GM23338 (cell line): ENCODE measurements around the gene SPN.

Experiments
- POLR2AphosphoS5 ChIP-seq: IDR thresholded peaks from 2 replicates; pipeline ENCODE4 v1.6.1; 2016; ENCODE audit warnings: antibody characterized with exemption, low read depth
- ZNF114 ChIP-seq: fragments of 250-450 bp; sonication (Bioruptor Pico); IDR thresholded peaks from 2 replicates; pipeline ENCODE4 v1.5.0; 2020; ENCODE audit warnings: mild to moderate bottlenecking, moderate library complexity
- TF ChIP-seq, protein P1 (sequence below), 2 experiments: fragments of 200-600 bp in 1 of 2; sonication (generic) in 1 of 2; conservative IDR thresholded peaks; 2 replicates each; pipeline versions ENCODE4 v1.5.1 to v1.6.1; 2016 to 2017; ENCODE audit warnings: antibody characterized with exemption in 2 of 2, low read depth in 2 of 2, mild to moderate bottlenecking in 2 of 2, moderate library complexity in 1 of 2
- TF ChIP-seq, protein P2 (sequence below): IDR thresholded peaks from one replicate; pipeline ENCODE4 v1.6.1; 2018; ENCODE audit warnings: antibody characterized with exemption; ENCODE audit not compliant: unreplicated experiment
- TF ChIP-seq, protein P3 (sequence below): IDR thresholded peaks from 2 replicates; pipeline ENCODE4 v1.6.1; 2016; ENCODE audit warnings: antibody characterized with exemption

DNA sequence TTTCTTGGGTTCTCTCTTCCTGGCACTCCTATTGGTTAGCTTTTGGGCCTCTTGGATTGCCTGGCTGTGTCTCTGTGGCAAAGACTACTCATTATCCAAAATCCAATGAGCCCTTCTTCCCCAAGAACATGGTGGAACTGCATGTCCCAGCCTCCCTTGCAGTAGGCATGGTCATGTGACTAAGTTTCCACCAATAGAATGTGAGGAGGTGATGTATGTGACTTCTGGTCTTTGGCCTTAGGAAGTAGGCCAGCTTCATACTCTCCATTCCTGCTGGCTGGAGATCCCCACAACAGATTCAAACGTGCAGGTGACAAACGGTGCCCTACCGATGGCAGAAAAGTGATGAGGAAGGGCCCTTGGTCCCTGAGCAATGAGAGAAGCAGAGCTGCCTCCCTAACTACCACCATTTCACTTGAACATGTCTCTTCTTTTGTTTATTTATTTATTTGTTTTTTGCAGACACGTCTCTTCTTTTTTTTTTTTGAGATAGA lies 17.3 kb upstream of the SPN start:
- TF ChIP-seq, protein P1, sequence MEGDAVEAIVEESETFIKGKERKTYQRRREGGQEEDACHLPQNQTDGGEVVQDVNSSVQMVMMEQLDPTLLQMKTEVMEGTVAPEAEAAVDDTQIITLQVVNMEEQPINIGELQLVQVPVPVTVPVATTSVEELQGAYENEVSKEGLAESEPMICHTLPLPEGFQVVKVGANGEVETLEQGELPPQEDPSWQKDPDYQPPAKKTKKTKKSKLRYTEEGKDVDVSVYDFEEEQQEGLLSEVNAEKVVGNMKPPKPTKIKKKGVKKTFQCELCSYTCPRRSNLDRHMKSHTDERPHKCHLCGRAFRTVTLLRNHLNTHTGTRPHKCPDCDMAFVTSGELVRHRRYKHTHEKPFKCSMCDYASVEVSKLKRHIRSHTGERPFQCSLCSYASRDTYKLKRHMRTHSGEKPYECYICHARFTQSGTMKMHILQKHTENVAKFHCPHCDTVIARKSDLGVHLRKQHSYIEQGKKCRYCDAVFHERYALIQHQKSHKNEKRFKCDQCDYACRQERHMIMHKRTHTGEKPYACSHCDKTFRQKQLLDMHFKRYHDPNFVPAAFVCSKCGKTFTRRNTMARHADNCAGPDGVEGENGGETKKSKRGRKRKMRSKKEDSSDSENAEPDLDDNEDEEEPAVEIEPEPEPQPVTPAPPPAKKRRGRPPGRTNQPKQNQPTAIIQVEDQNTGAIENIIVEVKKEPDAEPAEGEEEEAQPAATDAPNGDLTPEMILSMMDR (conservative IDR thresholded peaks at IDR 0.05; ENCODE audit: low read depth in 2 of 2): no peak
- TF ChIP-seq, protein P2, sequence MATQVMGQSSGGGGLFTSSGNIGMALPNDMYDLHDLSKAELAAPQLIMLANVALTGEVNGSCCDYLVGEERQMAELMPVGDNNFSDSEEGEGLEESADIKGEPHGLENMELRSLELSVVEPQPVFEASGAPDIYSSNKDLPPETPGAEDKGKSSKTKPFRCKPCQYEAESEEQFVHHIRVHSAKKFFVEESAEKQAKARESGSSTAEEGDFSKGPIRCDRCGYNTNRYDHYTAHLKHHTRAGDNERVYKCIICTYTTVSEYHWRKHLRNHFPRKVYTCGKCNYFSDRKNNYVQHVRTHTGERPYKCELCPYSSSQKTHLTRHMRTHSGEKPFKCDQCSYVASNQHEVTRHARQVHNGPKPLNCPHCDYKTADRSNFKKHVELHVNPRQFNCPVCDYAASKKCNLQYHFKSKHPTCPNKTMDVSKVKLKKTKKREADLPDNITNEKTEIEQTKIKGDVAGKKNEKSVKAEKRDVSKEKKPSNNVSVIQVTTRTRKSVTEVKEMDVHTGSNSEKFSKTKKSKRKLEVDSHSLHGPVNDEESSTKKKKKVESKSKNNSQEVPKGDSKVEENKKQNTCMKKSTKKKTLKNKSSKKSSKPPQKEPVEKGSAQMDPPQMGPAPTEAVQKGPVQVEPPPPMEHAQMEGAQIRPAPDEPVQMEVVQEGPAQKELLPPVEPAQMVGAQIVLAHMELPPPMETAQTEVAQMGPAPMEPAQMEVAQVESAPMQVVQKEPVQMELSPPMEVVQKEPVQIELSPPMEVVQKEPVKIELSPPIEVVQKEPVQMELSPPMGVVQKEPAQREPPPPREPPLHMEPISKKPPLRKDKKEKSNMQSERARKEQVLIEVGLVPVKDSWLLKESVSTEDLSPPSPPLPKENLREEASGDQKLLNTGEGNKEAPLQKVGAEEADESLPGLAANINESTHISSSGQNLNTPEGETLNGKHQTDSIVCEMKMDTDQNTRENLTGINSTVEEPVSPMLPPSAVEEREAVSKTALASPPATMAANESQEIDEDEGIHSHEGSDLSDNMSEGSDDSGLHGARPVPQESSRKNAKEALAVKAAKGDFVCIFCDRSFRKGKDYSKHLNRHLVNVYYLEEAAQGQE: no peak
- TF ChIP-seq ZNF114: no peak
- no peak for TF ChIP-seq POLR2AphosphoS5
- TF ChIP-seq, protein P3, sequence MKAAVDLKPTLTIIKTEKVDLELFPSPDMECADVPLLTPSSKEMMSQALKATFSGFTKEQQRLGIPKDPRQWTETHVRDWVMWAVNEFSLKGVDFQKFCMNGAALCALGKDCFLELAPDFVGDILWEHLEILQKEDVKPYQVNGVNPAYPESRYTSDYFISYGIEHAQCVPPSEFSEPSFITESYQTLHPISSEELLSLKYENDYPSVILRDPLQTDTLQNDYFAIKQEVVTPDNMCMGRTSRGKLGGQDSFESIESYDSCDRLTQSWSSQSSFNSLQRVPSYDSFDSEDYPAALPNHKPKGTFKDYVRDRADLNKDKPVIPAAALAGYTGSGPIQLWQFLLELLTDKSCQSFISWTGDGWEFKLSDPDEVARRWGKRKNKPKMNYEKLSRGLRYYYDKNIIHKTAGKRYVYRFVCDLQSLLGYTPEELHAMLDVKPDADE: peak; percentile 44; the same call in 1 of the 2 replicates
